Astrocyte of the spinal cord (primary cell): ENCODE measurements around the gene TXN.

Experiments
- DNase-seq: peaks from one replicate; pipeline ENCODE4 v3.0.0; 2011; ENCODE audit warnings: low read depth, low spot score
- H3K4me3 ChIP-seq: 2 replicates; pipeline ENCODE4 v1.5.1; 2011; ENCODE audit warnings: low read depth, mild to moderate bottlenecking, low read length, moderate library complexity
- in situ Hi-C: cut with HindIII; loops from 2 replicates; pipeline ENCODE4 v1.10.0; 2017; ENCODE audit warnings: low sequenced_read_pairs
- TF ChIP-seq, protein P1 (sequence below): IDR thresholded peaks from 2 replicates; pipeline ENCODE4 v1.5.1; 2012; ENCODE audit warnings: low read depth, mild to moderate bottlenecking, low read length, inconsistent platforms

The TXN gene

GRCh38 chr9:110288503-110288902 is 32.2 kb upstream of the TXN start:
- H3K4me3 ChIP-seq, result no peak overlapping the region
- DNase-seq, result no peak
- in situ Hi-C loops, result no loop called here
- TF ChIP-seq, protein P1, sequence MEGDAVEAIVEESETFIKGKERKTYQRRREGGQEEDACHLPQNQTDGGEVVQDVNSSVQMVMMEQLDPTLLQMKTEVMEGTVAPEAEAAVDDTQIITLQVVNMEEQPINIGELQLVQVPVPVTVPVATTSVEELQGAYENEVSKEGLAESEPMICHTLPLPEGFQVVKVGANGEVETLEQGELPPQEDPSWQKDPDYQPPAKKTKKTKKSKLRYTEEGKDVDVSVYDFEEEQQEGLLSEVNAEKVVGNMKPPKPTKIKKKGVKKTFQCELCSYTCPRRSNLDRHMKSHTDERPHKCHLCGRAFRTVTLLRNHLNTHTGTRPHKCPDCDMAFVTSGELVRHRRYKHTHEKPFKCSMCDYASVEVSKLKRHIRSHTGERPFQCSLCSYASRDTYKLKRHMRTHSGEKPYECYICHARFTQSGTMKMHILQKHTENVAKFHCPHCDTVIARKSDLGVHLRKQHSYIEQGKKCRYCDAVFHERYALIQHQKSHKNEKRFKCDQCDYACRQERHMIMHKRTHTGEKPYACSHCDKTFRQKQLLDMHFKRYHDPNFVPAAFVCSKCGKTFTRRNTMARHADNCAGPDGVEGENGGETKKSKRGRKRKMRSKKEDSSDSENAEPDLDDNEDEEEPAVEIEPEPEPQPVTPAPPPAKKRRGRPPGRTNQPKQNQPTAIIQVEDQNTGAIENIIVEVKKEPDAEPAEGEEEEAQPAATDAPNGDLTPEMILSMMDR, result no peak

- TF ChIP-seq, protein P1, result no peak
- no peak overlapping the region for H3K4me3 ChIP-seq
- in situ Hi-C loops, result no loop called here
- DNase-seq, result no peak
Observed at GRCh38 chr9:110287289-110287680, 31.0 kb upstream of the TXN start.

DNA sequence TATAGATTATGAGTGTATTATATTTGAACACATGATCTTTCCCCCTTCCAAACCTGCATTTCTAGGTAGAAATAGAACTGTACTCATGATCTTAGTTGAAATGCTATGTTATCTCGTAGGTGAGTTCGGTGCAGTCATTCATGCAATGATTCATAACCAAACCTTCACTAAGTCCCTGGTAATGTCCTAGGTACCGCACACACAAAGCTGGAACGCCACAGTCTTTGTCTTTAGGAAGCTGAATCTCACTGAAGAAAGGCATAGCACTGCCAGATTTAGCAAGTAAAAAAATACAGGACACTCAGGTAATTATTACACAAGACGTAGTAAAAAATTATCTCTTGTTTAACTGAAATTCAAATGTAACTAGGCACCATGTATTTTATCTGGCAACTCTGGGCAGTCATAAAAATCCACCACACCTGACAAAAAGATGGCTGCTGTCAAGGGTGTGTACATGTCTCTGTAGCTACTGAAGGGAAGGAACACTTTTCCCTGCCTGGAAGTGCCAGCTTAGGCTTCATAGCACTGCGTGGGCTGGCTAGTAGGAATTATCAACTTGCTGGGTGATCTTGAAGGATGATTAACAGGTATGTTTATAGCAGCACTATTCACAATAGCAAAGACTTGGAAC is 28.0 kb upstream of the TXN start:
- TF ChIP-seq, protein P1, result no peak
- in situ Hi-C loops, result no loop called here
- DNase-seq, result no peak
- no peak overlapping the region for H3K4me3 ChIP-seq

DNA sequence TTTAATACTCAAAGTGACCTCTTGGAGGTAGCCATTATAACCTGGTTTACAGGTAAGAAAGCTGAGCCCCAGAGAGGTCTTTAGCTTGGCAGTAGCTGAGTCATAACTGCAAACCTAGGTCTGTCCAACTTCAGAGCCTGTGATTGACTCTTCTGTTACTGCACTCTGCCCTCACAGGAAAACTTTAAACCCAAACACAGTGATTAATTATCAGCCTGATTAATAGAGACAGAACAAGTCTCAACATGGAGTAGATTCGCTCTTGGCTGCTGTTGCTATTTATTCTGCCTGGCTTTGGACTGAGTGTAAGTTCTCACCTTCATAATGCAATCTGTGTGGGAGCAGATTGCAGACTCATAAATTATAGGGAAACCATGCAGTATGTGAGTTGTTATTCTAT is 27.4 kb upstream of the TXN start:
- no peak for DNase-seq
- TF ChIP-seq, protein P1, result no peak
- in situ Hi-C loops, result no loop called here
- no peak overlapping the region for H3K4me3 ChIP-seq

DNA sequence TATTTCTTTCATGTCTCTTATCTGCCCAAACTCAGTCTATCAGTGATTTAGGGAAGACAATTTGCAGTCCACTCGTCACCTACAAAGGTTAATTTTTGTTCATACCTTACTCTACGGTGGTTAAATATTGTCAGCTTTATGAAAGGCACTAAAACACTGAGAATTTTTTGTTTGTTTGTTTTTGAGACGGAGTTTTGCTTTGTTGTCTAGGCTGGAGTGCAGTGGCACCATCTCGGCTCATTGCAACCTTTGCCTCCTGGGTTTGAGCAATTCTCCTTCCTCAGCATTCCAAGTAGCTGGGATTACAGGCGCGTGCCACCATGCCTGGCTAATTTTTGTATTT is 26.4 kb upstream of the TXN start:
- no peak for DNase-seq
- no peak overlapping the region for H3K4me3 ChIP-seq
- in situ Hi-C loops, result no loop called here
- TF ChIP-seq, protein P1, result no peak

DNA sequence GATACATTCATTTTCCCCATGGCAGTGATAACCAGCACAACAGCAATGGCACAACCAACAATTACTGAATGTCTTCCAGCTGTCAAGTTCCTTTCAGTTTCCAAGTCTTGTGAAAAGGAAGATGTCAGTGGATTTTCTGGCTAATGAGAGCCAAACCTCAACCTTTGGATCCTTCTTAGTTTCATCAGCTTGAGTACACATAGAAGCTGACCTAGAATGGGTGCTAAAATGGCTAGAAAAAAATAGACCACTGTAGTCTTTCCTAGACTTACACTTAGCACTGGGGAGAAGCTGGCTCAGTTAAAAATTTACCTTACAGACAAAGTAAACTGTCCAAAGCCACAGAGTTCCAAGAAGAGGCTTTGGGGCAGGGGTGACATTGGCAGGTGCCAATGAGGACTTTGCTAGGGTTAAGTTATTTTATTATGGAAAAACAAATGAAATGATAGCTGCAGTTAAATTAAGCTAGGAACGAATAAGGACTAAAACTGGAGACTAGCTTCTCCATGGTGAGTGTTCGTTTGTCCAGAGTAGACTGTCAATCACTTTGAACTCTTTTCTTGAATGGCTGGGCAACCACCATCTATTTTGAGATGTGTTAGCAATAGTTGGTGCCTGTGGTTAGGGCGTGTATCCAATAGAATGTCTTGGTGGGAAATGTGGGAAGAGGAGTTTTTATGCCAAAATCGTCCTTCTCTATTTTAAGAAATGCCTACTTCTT is 25.9 kb upstream of the TXN start:
- peak; percentile 10 for DNase-seq
- in situ Hi-C loops, result no loop called here
- H3K4me3 ChIP-seq, result no peak overlapping the region
- TF ChIP-seq, protein P1, result no peak
